IPS-18c (cell line): ENCODE results near the gene SLC35F3.
"Not testable (repeated sequence)": the region's sequence is repeated elsewhere in the genome, so short reads cannot be mapped to it uniquely, and the experiment has no call there.

Source experiments
- H3K4me3 ChIP-seq: 2 replicates; pipeline ENCODE4 v1.7.0; 2013; ENCODE audit warnings: low read depth, mild to moderate bottlenecking, low read length, moderate library complexity; ENCODE audit not compliant: insufficient read depth
- H3K9me3 ChIP-seq: one replicate; pipeline ENCODE4 v1.6.1; 2013; ENCODE audit warnings: mild to moderate bottlenecking, low read length, moderate library complexity; ENCODE audit not compliant: control insufficient read depth, insufficient read depth

The SLC35F3 gene

DNA sequence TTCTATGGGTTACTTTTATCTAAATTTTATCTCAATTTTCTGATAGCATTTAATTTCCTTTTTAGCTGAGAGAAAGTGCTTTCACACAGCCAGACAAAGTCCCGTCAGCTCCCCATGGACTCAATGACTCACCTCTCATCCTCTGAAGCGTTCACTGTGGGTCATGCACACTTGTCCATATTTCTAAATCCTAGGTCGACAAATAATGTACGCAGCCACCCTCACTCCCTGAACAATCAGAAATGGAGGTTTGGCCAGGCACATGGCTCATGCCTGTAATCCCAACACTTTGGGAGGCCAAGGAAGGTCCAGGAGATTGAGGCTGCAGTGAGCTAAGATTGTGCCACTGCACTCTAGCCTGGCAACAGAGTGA, 426.4 kb downstream of the SLC35F3 start:
- H3K4me3 ChIP-seq = no peak overlapping the region

DNA sequence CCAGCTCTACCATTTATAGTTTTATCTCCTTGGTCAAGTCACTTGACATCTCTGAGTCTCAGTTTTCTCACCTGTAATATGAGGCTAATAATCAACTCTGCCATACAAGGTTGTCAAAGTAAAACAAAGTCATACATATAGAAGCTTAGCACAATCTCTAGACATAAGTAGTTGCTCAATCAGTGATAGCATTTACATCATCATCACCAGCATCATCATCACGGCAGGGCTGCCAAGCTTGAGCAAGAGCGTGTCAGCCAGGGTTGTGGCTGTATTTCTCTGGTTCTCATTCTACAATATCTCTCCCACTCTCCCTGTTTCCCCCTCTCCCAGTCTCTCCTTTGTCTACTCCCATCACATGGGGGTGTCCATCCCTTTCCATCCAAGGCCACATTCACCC, 427.0 kb downstream of the SLC35F3 start:
- no peak overlapping the region for H3K4me3 ChIP-seq
- H3K9me3 ChIP-seq = no peaks in the 10 kb centered on the region

More for the DNA sequence above, 426.4 kb downstream of the SLC35F3 start:
- no peaks in the 10 kb centered on the region for H3K9me3 ChIP-seq

DNA sequence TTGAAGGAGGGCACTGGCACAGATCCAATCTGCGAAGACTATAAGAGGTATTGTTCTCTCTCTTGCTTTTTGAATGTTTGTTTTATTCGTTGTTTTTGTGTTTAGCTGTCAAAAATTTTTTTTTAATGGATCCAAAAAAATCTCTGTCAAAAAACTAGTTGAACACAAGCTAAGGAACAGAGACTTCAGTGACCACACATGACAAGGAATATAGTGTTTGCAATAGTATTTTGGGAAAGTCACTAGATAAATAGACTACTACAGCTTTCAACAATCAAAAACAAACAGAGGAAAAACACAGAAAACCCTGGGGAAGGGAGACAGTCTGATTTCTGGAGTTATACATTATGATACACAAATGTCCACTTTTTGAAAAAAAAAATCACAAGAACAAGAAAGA, 431.9 kb downstream of the SLC35F3 start:
- H3K9me3 ChIP-seq = no peaks in the 10 kb centered on the region
- no peak overlapping the region for H3K4me3 ChIP-seq

DNA sequence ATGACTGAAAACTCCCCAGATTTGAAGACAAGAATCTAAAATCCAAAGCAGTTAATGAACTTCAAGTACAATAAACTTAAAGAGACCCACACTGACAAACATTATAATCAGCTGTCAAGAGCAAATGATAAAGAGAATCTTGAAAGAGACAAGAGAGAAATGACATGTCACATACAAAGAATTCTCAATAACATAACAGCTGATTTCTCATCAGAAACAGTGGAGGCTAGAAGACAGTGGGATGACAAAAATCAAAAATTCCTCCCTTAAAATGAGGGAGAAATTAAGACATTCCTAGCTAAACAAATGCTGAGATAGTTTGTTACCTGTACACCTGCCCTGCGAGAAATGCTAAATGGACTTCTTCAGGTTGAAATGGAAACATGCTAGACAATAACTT, 432.8 kb downstream of the SLC35F3 start:
- no peaks in the 10 kb centered on the region for H3K9me3 ChIP-seq
- no peak overlapping the region for H3K4me3 ChIP-seq

DNA sequence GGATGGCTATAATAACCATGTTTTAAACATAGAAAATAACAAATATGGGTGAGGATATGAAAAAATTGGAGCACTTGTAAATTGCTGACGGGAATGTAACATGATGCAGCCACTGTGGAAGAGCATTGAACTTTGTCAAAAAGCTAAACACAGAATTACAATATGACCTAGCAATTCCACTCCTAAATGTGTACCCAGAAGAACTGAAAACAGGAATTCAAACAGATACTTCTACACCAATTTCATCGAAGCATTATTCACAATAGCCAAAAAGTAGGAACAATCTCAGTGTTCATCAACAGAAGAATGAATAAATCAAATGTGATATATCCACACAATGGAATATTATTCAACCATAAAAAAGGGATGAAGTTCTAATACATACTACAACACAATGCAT, 436.1 kb downstream of the SLC35F3 start:
- H3K9me3 ChIP-seq = no peaks in the 10 kb centered on the region
- H3K4me3 ChIP-seq = no peak overlapping the region

DNA sequence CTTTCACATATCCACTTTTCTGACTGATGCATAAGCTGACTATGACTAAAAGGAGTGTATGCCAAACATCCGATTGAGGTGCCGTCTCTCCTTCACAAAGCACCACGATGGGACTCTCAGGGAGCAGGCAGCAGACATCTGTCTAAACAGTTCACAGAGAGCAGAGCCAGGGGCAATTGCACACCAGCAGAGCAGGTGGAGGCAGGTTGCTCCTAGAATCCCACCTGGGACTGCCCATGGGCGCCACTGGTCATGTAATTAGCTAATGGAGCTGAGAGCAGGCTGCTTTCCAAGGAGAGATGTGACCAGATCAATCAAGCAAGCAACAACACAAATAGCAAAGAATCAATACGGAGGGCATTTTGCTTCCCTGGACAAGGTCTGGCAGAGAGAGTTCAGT, 438.3 kb downstream of the SLC35F3 start:
- Histone ChIP-seq H3K4me3 (no peak overlapping the region), H3K9me3 (no peaks in the 10 kb centered on the region)

DNA sequence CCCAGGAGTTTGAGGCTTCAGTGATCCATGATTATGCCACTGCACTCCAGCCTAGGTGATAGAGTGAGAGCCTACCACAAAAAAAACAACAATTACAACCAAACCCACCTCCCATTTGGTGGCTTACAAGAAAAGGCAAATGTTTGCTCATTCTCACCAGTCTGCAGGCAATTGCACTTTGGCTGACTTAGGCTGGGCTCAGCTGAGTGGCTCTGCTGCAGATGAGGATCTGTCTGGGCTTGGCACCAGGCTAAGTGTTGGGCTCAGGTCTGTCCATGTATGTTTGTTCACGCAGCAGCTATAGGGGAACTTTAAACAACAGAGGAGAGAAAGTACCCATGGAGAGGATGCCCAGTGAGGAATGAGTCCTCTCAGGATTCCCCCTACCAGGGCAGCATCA, 440.8 kb downstream of the SLC35F3 start:
- no peaks in the 10 kb centered on the region for H3K9me3 ChIP-seq
- no peak overlapping the region for H3K4me3 ChIP-seq

DNA sequence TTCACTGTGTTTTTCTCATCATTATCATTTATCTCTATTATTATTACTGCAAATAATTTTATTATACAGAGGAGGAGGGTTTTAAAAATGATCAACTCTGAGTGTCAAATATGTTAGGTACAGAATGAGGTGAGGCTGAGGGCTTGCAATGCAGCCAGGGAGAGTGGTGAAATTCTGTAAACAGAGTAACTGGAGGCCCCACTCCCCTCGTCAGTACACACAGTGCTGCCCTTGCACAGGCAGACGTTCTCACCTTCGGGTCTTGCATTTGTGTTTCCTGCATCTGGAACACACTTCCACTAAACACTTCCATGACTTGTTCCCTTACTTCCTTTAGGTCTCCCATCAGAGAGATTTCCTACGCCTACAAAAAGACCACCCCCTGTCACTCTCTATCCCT, 444.5 kb downstream of the SLC35F3 start:
- no peaks in the 10 kb centered on the region for H3K9me3 ChIP-seq
- no peak overlapping the region for H3K4me3 ChIP-seq

DNA sequence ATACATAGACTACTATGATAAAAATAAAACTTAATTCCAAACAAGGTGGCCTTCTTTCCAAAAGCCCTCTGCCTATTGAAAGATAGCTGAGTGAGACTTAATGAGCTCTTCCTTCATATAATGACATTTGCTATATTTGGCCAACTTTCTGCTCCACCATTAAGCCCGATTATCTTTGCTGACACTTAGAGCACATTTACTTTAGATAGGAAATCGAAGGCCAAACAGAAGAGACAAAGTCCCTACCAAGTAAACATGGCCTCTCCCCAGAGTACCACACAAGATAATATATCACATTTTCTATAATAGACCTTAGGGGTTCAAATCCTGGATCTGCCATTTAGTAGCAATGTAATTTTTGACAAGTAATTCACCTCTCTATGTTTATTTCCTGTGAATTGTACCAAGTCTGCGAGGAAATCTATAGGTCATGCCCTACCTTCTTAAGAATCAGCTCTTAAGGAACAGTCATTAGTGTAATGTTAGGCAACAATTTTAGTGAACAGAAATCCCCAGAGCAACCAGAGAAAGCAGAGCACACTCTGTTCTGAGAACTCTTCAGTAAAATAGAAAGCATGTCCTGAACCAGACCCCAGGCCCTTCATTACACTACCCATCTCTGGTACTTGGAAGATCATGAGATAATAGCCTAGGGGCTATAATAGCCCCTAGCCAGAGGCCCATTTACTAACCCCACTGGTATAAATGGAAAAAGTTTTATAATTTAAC, 451.5 kb downstream of the SLC35F3 start:
- Histone ChIP-seq H3K9me3 (no peaks in the 10 kb centered on the region), H3K4me3 (no peak overlapping the region)

DNA sequence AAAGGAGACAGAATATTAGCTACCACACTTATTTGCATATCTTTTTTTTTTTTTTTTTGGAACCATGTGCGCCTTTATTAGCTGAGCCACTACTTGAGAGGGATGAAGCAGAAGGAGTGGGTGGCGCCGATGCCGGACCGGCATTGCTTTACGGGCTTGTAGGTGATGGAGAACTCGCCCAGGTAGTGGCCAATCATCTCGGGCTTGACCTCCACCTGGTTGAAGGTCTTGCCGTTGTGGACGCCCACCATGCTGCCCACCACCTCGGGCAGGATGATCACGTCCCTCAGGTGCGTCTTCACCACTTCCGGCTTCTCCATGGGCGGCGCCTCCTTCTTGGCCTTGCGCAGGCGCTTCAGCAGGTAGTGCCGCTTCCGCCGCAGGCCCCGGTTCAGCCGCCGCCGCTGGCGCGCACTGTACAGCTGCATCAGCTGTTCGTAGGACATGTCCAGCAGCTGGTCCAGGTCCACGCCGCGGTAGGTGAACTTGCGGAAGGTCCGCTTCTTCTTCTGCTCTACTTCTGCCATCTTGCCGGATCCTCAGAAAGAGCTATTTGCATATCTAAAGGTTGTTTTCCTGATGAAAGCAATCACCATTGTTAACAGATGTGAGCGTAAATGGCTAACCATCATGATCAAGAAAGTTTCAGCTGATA, 452.3 kb downstream of the SLC35F3 start:
- H3K4me3 ChIP-seq, H3K9me3 ChIP-seq: not testable (repeated sequence)

DNA sequence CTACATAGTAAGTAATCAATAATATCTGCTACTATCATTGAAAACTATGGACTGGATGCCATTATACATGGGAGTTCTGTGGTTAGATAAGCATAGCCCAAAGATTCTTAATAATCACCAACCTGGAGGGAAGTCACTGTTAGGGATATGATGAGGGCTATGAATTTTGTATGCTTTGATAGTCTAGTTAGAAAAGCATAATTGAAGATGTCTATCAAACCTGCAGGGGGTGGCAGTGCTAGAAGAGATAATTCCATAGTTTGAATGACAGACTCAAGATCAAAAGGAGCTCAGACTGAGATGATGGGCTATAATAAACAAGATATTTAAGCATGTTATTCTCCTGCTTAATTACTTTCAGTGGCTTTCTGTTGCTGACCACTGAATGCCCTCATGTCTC, 453.4 kb downstream of the SLC35F3 start:
- Histone ChIP-seq H3K4me3 (no peak overlapping the region), H3K9me3 (no peaks in the 10 kb centered on the region)

DNA sequence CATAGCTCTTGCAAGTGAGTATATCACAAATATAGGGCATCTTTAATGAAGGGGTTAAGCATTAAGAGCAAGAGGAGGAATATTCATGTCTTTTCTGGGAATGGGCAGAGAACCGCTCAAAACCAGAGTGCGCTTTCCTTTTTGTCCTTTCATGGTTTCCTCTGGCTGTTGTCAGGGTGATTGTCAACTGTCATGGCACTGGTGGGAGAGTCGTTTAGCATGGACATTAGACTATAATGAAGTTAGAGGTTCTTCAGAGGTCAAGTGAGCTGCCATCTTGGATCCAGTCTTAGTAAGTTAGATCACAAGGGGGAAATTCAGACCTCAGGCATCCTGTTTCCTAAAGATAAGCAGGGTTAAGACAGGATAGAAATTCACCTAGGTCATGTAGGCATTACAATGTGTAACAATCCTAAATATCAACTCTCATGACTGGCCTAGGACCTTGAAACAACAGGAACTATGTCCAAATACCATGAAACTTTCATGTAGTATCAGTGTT, 456.7 kb downstream of the SLC35F3 start:
- no peaks in the 10 kb centered on the region for H3K9me3 ChIP-seq
- H3K4me3 ChIP-seq = no peak overlapping the region

DNA sequence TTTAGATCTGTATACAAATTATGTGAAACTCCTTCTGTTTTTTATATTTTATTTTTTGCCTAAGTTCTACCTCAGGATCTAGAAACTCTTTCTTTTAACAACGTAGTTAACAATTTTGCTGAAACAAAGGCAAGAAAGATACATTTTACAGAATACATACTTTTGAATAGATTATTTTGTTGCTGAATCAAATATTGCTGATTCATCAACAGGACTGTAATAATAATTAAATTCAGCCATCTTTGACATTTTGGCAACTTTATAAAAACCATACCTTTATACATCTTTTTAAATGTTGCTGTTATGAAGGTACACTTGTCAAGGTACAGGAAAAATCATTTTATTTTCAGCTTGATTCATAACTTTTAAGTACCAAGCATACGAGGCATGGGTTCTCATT, 458.1 kb downstream of the SLC35F3 start:
- H3K4me3 ChIP-seq = no peak overlapping the region

DNA sequence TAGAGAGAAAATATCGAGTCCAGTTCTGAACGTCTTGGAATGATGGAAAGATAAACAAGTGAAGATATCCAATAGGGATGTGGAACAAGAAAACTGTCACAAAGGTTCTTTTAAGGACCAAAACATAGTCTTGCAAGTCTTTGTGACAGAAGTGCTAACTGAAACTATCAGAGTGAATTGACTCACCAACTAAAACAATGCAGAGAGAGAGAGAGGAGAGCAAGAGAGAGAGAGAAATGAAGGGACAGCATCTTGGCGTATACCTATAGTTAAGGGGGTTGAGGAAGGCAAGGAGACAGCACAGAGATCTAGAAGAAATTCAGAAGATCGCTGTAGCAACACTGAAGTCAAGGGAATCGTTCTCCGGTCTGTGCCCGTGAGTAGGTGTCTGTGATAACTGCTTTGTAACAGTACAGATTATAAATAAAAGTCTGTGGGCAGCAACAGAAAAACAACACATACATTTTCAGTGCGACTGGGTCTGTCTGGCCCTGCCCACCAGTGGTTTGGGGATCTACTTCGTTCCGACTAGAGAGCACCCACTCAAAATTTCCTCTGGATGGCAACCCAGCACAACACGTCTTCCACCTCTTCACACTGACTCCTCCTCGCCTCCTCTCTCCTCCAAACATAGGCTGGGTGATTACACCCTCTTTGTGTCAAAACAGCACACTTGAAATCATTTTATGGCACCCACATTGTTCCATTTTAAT, 464.0 kb downstream of the SLC35F3 start:
- Histone ChIP-seq H3K4me3 (no peak overlapping the region), H3K9me3 (no peaks in the 10 kb centered on the region)

More for the DNA sequence above, 458.1 kb downstream of the SLC35F3 start:
- H3K9me3 ChIP-seq = no peaks in the 10 kb centered on the region

DNA sequence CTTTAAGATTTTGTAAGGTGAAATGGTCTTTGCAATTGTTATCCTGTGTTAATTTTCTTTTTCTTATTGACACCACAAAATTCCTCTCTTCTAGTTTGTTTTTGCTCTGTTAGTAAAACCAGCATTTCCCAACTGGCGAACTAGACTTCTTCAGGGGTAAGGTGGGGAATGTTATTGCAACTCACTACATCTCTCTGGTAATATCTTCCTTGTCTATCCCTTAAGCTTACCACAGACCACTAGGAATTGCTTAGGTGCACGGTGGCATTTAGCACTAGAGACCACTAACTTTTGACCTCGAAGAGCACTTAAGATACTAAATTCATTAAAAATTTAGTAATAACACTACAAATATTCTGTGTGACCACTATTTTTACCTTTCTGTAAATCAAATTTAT, 464.6 kb downstream of the SLC35F3 start:
- Histone ChIP-seq H3K4me3 (no peak overlapping the region), H3K9me3 (no peaks in the 10 kb centered on the region)

DNA sequence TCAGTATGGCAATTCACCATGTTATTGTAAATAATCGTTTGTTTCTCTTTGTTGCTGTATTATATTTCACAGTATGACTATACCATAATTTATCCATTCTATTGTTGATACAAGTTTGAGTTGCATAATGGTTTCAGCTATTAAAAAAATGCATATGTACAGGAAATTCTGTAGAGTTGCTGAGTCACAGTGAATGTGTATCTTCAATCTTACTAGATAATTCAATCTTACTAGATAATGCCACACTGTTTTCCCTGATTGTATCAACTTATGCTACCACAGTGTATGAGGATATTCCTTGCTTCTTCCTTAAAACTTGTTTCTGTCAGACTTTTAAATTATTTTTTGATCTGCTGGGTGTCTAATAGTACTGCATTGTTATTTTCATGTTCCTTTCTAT, 465.3 kb downstream of the SLC35F3 start:
- H3K9me3 ChIP-seq = no peaks in the 10 kb centered on the region
- H3K4me3 ChIP-seq = no peak overlapping the region

DNA sequence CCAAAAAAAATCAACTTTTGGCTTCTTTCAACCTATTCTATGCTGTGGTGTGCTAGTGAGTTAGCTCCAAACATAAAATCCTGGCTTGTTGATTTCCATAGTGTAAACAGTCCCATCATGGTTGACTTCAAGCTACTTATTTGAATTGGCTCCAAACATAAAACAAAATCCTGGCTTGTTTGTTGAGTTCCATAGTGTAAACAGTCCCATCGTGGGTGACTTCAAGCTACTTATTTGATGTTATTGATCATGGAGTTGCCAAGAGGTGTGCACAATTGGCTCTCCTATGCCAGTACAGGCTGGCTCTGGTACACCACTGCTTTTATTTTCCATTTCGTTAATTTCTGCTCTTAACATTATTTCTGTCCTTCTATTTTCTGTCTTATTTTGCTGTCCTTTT, 466.9 kb downstream of the SLC35F3 start:
- Histone ChIP-seq H3K9me3 (no peaks in the 10 kb centered on the region), H3K4me3 (no peak overlapping the region)
